DMS53 (cell line): ENCODE data around the gene FETUB.
A peak's percentile ranks its signal among the peaks of the same experiment; 100 is the strongest.

Experiments used
- DNase-seq: peaks from one replicate; lab custom pipeline; 2025; lab: John Stamatoyannopoulos, UW

Gene FETUB

DNA sequence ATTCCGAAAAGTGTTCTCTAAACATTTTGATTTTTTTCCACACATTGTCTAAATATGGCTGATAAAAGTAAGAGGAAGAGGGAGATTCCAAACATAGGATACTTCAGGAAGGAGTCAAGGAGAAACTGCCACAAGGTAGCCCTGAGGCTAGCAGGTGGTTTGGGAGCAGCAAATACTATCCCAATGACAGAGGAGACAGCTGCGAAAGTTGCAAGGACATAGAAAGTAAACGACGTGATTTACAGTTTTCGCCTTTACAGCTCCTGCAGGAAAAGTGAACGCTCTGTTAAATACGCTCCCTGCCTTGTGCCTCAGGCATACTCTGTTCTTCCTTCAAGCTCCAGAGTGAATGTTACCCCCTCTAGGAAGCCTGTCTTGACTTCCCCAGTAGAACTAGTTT lies 3.7 kb upstream of the FETUB start:
- no peak for DNase-seq

DNA sequence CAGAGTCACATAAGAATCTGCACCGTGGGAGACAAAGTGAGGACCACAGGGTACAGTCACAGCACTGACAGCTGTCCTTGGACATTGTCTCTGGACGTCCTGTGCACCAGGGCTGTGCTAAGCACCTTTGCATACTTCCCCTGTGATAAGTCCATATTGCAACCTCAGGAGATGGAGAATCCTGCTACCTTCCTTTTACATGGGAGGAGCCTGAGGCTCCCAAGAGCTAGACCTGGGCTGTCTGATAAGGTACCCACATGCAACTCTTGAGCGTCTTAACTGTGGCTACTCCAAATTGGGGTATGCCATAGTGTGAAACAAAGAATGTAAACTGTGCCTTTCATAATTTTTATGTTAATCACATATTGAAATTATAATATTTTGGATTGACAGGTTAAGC lies 2.5 kb upstream of the FETUB start:
- no peak for DNase-seq

DNA sequence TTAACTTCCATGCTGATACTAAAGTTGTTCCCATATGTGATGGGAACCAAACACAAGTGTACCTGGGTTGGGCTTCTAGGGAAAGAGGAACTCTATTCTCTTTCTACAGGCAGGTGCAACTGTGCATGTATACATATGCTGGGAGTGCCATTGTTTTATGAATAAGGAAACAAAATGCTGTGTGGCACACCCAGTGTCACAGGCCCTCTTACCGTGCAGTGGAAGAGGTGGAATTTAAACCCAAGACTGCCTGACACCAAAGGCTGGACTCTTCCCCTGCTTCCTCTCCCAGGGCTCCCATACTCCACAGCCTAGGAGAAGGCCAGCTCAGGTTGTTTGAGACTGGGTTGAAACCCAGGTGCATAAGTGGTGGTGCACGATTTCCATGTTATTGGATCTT lies 1.9 kb upstream of the FETUB start:
- DNase-seq, result peak; percentile 4

DNA sequence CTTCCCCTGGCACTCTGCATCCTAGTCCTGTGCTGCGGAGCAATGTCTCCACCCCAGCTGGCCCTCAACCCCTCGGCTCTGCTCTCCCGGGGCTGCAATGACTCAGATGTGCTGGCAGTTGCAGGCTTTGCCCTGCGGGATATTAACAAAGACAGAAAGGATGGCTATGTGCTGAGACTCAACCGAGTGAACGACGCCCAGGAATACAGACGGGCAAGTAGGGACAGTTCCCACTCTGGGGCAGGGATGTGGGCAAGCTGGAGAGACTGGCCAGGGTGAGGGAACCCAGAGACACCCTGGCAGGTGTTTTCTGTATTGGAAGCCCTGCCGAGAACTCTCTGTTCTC lies 247 bp downstream of the FETUB start:
- DNase-seq, result no peak

DNA sequence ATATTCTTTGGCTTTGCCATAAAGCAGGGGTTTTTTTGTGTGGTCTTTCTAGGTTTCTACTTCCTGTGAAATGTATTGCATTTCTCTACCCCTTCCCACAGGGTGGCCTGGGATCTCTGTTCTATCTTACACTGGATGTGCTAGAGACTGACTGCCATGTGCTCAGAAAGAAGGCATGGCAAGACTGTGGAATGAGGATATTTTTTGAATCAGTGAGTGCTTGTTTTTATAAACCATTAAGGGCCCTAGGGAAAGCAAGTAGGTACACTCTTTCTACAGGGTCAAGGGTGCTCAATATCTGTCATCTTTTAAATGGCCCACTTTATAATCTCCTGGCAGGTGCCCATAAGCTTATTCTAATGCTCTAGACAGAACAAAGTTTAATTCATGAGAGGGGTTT lies 730 bp downstream of the FETUB start:
- DNase-seq, result no peak

DNA sequence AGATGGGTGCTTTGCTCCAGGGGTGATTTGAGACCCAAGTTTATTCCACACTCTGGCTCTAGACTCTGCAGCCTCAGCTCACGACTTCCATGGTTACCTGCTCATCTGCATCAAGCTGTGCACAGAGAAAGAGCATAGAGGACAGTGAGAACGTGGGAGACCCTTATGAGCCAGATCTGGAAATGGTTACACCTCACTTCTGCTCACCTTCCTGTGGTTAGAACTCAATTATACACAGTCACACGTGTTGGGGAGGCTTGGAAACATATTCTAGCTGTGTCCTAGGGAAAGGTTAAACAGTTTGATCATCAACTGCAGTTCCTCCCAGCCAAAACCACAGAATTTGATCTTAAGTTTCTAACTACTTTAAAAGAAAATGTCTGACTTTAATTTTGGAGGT lies 1.8 kb downstream of the FETUB start:
- no peak for DNase-seq

DNA sequence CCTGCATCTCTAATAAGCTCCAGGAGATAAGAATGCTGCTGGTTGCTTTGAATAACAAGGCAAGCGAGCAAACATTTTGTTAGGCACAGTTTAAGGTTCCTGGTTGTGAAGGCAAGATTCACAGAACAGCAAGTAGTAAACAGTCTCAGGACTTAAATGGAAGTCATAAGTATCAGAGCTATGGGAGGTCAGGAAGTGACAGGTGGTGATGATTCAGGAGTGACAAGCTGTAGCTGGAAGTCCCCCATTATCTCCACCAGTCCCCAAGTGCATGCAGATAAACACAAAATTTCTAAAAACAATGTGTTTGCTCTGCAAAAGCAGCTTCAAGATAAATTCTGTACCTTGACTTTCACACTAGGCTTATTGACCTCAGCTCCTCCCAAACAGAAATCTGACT lies 3.3 kb downstream of the FETUB start:
- no peak for DNase-seq

DNA sequence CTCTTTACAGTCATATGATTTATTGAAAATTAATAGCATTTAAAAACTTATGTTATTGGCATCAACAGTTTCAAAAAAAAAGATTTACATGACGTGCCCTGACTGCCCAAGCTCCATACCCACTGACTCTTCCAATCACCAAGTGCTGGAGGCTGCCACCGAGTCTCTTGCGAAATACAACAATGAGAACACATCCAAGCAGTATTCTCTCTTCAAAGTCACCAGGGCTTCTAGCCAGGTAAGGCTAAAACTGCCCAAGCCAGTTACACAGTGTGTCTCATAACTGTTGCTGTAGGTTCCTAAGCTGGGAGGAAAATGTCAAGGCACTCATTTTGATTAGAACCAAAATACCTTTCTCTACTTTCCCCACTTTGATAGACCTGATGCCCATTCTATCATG lies 4.5 kb downstream of the FETUB start:
- DNase-seq, result no peak

DNA sequence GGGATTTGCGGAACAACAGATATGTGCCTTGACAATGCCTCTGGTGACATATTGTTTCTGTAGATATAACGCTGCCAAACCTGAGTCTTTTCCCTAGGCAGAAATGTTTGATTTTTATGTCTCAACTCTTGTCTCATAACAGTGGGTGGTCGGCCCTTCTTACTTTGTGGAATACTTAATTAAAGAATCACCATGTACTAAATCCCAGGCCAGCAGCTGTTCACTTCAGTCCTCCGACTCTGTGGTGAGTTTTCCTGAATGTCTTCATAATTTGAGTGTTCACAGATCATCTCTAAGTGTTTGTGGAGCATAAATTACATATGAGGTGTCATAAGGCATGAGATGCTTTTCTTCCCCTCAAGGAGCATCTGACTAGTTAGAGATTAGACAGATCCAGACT lies 5.9 kb downstream of the FETUB start:
- DNase-seq, result no peak

DNA sequence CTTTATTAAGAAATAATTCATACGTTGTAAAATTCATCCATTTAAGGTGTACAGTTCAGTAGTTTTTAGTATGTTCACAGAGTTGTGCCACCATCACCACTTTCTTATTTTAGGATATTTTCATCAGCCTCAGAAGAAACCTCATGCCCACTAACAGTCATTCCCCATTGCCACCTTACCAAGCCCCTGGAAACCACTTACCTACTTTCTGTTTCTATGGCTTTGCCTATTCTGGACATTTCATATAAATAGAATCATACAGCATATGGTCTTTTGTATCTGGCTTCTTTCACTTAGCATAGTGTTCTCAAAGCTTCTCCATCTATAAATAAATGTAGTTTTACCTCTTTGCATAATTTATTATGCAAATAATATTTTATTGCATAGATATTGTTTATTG lies 6.6 kb downstream of the FETUB start:
- no peak for DNase-seq

DNA sequence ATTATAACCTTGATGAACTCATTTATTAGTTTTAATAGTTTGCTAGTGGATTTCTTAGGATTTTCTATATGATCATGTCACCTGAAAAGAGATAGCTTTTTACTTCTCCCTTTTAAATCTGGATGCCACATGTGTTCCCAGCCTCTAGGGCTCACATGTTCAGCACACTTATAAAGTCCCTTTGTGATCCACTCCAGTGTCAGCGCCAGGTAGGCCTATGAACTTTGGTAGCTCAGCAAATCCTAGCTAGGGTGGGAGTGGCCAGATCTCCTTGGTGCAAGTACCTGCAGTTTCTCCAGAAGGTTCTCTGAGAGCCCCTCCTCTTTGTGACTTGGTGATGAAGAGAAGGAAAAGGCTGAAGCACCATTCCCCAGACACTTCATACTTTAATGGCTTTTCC lies 8.7 kb downstream of the FETUB start:
- no peak for DNase-seq

DNA sequence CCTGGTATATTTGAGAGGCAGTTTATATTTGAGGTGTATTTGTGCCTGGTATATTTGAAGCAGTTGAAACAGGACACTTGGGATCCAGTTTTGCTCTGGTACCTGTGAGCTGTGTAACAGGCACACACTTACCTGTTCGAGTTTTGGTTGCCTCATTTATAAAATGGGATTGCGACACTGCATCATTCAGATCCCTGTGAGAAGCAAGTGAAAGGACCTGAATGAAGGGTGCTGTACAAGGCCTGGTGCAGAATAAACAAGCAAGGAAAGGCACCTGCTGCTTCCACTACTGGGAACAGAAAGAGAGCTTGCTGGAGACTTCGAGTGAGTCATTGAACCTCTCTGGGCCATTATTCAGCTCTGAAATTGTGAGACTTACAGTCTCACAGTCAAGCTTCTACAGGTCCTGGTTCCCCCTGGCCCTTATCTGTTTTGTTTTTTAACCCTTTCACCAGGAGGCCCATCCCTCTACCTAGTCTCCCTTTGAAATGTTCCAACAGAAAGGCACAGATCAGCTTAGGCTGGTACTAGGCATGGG lies 11.5 kb downstream of the FETUB start:
- DNase-seq, result peak; percentile 14

DNA sequence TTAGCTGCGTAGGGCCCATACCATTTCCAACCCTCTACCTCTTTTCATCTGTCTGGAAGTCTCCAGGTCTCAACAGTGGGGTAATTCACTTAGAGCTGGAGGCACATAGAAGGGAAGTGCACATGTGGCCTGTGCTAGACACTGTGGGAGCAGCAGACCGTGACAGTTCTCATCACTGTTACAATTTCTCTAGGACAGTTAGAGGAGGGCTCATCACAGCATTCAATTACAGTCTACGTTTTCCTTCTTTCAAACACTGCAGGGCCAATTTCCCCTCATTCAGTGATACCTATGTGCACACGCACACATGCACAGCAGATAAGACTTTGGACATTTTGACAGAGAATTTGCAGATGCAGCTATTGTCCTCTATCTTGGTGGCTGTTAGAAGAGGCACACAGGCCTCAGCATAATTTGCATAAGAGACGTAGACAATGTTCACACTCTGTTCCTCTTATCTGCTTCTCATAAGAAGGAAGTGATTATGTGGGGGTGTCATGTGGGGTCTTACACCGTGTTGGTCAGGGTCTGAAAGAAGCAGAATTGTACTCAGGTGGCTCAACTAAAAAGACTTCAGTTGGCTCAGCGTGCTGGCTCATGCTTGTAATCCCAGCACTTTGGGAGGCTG lies 13.0 kb downstream of the FETUB start:
- DNase-seq, result no peak

DNA sequence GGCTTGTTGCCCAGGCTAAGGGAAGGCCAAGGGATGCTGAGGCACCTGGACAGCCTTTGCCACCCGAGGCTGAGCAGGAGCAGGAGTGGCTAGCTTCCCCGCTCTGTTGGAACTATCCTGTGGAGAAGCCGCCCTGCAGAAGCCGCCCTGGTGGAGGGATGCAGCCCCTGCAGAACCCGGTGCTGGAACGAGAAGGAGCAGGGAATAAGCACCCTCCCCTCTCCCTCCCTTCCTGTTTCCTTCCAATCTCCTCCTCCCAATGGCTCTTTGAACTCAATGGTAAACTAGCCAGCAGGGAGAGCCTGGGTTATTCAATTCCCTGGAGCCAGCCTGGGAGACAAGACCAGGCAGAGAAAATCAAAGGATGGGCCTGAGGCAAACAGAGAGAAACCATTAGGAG lies 13.8 kb downstream of the FETUB start:
- DNase-seq, result peak; percentile 72

DNA sequence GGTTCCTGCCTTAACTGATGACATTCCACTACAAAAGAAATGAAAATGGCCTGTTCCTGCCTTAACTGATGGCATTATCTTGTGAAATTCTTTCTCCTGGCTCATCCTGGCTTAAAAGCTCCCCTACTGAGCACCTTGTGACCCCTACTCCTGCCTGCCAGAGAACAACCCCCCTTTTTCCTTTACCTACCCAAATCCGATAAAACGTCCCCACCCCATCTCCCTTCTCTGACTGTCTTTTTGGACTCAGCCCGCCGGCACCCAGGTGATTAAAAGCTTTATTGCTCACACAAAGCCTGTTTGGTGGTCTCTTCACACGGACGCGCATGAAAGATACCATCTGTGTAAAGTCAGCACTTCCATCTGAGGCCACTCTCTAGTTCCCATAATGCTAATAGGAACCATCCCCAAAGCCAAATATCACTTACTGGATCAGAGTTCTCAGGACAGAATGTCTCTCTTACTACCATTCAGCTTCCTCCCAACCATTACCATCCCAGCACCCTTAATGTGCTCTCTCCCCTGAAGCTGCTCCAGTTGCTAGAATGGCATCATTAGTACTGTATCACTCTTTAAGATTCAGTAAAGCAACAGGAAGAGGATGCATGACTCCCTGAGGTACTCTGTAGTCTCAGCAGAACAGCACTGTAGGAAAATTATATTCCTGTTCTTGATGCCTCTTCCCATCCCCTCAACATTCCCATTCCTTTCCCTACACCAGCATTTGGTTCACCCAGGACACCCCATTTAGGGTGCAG lies 23.3 kb downstream of the FETUB start:
- no peak for DNase-seq

DNA sequence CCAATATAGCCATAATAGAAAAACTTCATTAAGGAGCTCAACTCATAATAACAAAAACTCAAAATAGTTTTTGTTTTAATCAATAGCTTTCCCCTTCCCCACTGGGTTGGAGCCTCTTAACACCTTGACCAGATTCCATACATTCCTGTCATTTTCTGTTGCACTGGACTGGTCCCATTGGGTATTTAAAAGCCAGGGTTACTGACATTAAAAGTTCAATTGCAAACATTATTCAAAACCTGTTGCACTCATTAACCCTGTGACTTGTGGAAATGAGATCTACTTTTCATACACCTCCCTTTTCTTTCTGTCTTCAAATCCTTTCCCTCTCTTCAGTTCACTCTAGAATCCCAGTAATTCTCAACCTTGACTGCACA lies 23.9 kb downstream of the FETUB start:
- no peak for DNase-seq

DNA sequence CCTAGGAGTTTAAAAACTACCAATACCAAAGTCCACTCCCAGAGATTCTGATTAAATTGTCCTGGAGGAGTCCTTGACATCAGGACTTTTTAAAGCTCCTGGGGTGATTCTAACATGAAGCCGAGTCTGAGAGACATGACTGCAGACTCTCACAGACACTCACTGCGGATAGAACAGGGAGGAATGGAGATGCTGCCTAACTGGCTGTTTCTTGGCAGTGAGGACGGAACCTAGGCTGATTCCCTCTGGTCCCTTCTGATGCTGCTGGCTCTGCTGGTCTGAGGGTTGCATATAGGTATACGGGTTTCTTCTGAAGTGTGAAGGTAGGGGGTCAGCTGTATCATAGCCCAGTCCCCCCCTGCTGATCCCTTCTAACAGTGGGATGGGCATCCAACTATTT lies 24.3 kb downstream of the FETUB start:
- DNase-seq, result no peak

DNA sequence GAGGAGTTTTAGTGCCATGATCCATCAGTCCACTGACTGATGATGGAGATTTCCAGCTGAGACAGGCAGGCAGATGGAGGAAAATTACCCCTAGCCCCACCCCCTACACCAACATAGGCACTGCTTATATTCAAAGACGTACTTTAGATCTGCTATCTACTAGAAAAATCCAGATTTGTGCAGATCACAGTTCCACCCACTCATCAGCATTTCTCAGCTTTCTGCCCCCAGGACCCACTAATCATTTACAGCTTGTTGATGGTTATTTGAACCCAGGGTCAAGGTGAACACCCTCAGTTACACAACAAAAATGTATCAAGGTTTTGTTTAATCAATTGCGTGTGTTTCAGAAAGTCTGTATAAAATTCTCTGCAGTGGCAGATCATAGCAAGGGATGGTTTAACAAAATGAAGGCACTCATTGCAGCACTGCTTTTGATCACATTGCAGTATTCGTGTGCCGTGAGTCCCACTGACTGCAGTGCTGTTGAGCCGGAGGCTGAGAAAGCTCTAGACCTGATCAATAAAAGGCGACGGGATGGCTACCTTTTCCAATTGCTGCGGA lies 25.5 kb downstream of the FETUB start, which contains the start of gene HRG:
TSS of gene HRG (plus strand) at position 390 of the 564 bp plus-strand sequence. CDS start at position 408, 18 bp downstream.
- DNase-seq, result no peak

DNA sequence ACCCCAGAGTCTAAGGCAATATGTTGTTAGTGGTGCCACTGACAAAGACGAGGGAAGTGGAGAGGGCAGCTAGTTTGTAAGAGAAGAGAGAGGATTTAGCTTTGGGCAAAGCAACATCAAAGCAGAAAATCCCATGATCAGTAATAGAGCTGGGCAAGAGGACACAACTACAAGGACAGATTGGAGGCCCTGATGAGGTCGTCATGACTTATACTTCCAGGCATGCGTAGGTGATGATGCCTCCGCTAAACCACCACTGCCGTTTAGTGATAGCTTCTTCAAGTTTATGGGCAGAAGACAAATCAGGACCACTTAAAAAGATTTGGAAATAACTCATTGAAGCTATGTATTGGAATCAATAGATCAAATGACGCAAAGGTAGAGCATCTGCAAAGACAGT lies 28.2 kb downstream of the FETUB start:
- DNase-seq, result no peak

DNA sequence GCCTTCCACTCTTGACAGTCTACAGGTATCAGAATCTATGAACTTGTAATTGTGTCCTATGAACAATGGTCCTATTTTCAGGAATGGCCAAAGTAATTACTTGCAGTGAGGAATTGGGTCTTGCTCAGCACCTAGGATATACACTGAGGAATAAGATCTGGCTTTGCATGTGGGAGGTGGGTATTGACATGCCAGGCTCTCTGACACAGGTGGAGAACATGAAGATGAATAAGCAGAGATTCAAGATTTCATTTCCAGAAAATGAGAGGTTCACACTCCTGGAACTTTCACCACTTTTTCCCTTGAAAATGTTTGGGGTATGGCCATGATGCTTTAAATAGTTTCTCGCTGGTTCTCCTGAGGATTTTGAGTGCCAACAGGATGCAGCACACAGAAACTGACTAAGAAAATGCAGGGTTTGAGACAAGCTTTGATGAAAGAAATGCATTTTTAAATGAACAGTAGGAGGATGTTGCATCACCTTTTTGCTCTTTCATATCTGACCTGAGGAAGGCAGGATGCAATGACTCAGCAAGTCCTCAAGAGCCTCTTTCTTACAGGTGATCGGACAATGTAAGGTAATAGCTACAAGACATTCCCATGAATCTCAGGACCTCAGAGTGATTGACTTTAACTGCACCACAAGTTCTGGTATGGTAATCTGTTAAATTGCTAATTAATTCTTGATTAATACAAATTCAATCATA lies 29.3 kb downstream of the FETUB start:
- DNase-seq, result peak; percentile 70

DNA sequence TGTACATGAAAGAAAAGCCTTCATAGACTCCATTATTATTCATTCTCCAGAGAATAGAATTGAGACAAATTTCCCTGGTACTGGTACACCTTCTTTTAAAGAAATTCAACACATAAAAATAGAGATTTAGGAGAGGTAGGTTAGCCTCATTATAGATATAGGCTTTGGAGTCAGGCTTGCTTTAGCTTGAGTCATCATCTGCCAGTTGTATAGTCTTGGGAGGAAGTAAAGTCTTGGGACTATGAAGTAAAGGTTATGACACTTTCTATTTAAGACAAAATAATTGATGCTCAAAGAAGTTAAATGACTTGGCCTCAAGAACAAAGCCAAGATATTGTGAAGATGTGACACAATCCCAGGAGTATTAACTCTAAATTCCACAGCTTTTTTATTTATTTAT lies 30.0 kb downstream of the FETUB start:
- DNase-seq, result no peak

DNA sequence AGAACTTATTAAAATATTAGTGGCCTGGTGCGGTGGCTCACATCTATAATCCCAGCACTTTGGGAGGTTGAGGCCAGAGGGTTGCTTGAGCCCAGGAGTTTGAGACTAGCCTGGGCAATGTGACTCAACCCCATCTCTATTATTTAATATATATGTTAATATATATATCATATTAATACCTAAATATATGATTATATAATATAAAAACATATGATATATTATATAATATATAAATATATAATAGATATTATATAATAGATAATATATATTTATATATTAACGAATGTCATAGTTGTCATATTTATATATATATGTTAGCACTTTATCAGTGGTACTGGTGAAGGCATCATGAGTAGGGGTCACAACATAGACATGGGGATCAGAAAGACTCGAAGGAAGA lies 30.9 kb downstream of the FETUB start:
- DNase-seq, result no peak

DNA sequence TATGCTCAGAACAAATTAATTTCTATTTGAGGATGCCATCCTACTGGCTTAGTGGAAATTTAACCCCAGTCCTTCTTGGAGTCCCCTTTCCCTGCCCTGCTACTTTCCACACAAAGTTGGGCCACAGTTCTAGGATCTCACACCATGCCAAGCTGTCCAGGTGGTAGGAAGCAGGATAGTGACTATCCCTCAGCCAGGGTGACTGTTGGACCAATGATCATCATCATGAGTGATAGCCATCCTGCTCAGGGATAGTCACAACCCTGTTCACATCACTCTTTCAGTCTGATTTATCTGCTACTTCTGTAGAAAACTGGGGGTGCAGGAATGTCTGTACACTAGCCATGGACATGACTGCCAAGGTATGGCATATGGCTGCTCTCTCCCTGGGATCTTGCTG lies 38.4 kb downstream of the FETUB start:
- no peak for DNase-seq
